Ovary (tissue), 9 donors: Measurements from ENCODE around the gene DDX51. TPM values are rescaled to one million over a fixed set of nuclear protein-coding genes. Genes with fewer than 3 reads are reported as not detected.

Experiments used
- DNase-seq, 5 donors: peaks; one replicate each; pipeline ENCODE4 v3.0.0-alpha.2; 2019 to 2020
- H3K27ac ChIP-seq, 2 donors: fragments of 200-600 bp; one replicate each; pipeline versions ENCODE4 v1.5.1 to v1.8.0; 2019 to 2022
- H3K27me3 ChIP-seq: fragments of 200-600 bp; one replicate; pipeline ENCODE4 v1.8.0; 2022
- H3K36me3 ChIP-seq: fragments of 200-600 bp; sonication (generic); one replicate; pipeline ENCODE4 v1.5.1; 2019
- H3K4me1 ChIP-seq: one replicate; pipeline ENCODE4 v1.8.1; 2013; ENCODE audit warnings: mild to moderate bottlenecking, moderate library complexity; ENCODE audit not compliant: insufficient read depth
- H3K4me3 ChIP-seq: fragments of 200-600 bp; sonication (generic); one replicate; pipeline ENCODE4 v1.5.1; 2017
- H3K9me3 ChIP-seq, 2 donors: fragments of 200-600 bp in 1 of 2; sonication (generic) in 1 of 2; one replicate each; pipeline versions ENCODE4 v1.5.1 to v1.8.1; 2013 to 2019; ENCODE audit warnings: mild to moderate bottlenecking in 1 of 2, moderate library complexity in 1 of 2
- CTCF ChIP-seq, 3 donors: fragments of 450-650 bp in 2 of 3; fragments of 200-600 bp in 1 of 3; IDR thresholded peaks; one replicate each; pipeline versions ENCODE4 v1.5.1 to v1.8.0; 2016 to 2022; ENCODE audit warnings: antibody characterized with exemption in 3 of 3, mild to moderate bottlenecking in 1 of 3
- EP300 ChIP-seq: sonication (generic); formaldehyde crosslinking; IDR thresholded peaks from one replicate; pipeline ENCODE4 v1.6.1; 2017; ENCODE audit warnings: antibody characterized with exemption
- POLR2A ChIP-seq: fragments of 450-650 bp; IDR thresholded peaks from one replicate; pipeline ENCODE4 v1.6.1; 2017; ENCODE audit warnings: antibody characterized with exemption, mild to moderate bottlenecking, moderate library complexity
- WGBS, 3 donors: extraction: QIAGEN DNeasy Blood & Tissue Kit in 1 of 3; methylation state at CpG; one replicate each; pipeline versions ENCODE4 v1.1.5 to v1.1.7; 2013 to 2017; 5-methylcytosine and 5-hydroxymethylcytosine counted together
- intact Hi-C, 4 donors: fragments of 100-400 bp; cut with DNase I; formaldehyde crosslinking; loops; one replicate each; pipeline versions ENCODE4 v1.11.0 to v1.15.1; 2022 to 2023
- polyA plus RNA-seq, 2 donors: library from polyadenylated mRNA; stranded (reverse); fragments of 200-250 nt in 1 of 2; fragments of 350-450 nt in 1 of 2; fragmentation: Illumina TruSeq in 1 of 2; extraction: RNeasy Lipid Tissue Mini Kit (QIAGEN cat#74804) in 1 of 2; gene quantifications; one replicate each; pipeline ENCODE4 v1.2.3, GENCODE V29; 2013 to 2014
- total RNA-seq, 7 donors: library from RNA; depleted of rRNA in 2 of 7; stranded (reverse); fragments of >200 nt in 2 of 7; fragmentation: NEBNext Ultra II Directional in 3 of 7; extraction: Animal tissue kit (Norgen Biotek cat#: 25700) in 3 of 7; gene quantifications; one replicate each; pipeline versions ENCODE4 v1.1.0 to v1.2.4, GENCODE V29; 2016 to 2023
- donor health status: DM: no; HTN: no; CAD: no; lungs with moderate emphysema.
- donor health status: DM: no; HTN: no; CAD: no.
- donor health status: Bipolar disorder and iron deficiency.
- donor health status: DM: yes; HTN: yes; CAD: no.
- donor health status: DM: no; HTN: no; CAD: no.
- donor health status: DM: yes; HTN: yes; CAD: no.

Gene DDX51
- total and polyA plus RNA-seq, 9 donors = 10.0 to 26.2 (median 21.8) TPM

- no peaks in the 10 kb centered on the region for H3K36me3 ChIP-seq
- peak in 2 of 5 donors; percentile 36 to 42 for DNase-seq
- WGBS, 3 donors = 85 to 94% (median 87%) methylated on average over 34 to 38 of the region's 38 CpGs
Measured at GRCh38 chr12:132147423-132148367, 3.6 kb upstream of the DDX51 start.

GRCh38 chr12:132146772-132147422 is 2.8 kb upstream of the DDX51 start:
- Histone ChIP-seq H3K4me1 (peaks cover 25% of the 10 kb centered on the region), H3K9me3 (no peaks in the 10 kb centered on the region), H3K4me3 (no peak overlapping the region), H3K27me3 (no peaks in the 10 kb centered on the region), H3K36me3 (no peaks in the 10 kb centered on the region), H3K27ac (peak overlapping the region in 1 of 2 donors; percentile 26)
- TF ChIP-seq EP300 (no peak), CTCF (IDR thresholded peaks at IDR 0.05) (no peak), POLR2A (no peak)
- 71 to 92% (median 77%) methylated on average over 19 of the region's 19 CpGs for WGBS, 3 donors
- peak in 2 of 5 donors; percentile 34 to 38 for DNase-seq
- intact Hi-C loops = no loop called here

More at GRCh38 chr12:132147423-132148367, 3.6 kb upstream of the DDX51 start:
- Histone ChIP-seq H3K27me3 (no peaks in the 10 kb centered on the region), H3K9me3 (no peaks in the 10 kb centered on the region), H3K4me3 (no peak overlapping the region), H3K27ac (peak overlapping the region in 1 of 2 donors; percentile 26), H3K4me1 (peaks cover 21% of the 10 kb centered on the region)
- intact Hi-C loops = no loop called here
- TF ChIP-seq EP300 = no peak
- TF ChIP-seq POLR2A = no peak
- TF ChIP-seq CTCF (IDR thresholded peaks at IDR 0.05) = no peak

GRCh38 chr12:132146098-132146497 is 2.0 kb upstream of the DDX51 start:
- no peak overlapping the region for H3K27ac ChIP-seq
- intact Hi-C loops = no loop called here
- H3K4me1 ChIP-seq = peaks cover 25% of the 10 kb centered on the region
- no peaks in the 10 kb centered on the region for H3K9me3 ChIP-seq
- peak in 2 of 5 donors; percentile 24 to 47 for DNase-seq
- no peak overlapping the region for H3K4me3 ChIP-seq
- 24 to 78% (median 42%) methylated on average over 24 of the region's 24 CpGs for WGBS, 3 donors
- no peaks in the 10 kb centered on the region for H3K27me3 ChIP-seq
- TF ChIP-seq CTCF (IDR thresholded peaks at IDR 0.05) (no peak), EP300 (no peak), POLR2A (no peak)
- no peaks in the 10 kb centered on the region for H3K36me3 ChIP-seq

GRCh38 chr12:132145334-132145733 is 1.2 kb upstream of the DDX51 start:
- DNase-seq = peak in 1 of 5 donors; percentile 32
- peak overlapping the region; percentile 99 for H3K4me3 ChIP-seq
- peaks cover 25% of the 10 kb centered on the region for H3K4me1 ChIP-seq
- no peaks in the 10 kb centered on the region for H3K36me3 ChIP-seq
- H3K27ac ChIP-seq = no peak overlapping the region
- 66 to 77% (median 73%) methylated on average over 7 of the region's 7 CpGs for WGBS, 3 donors
- no peaks in the 10 kb centered on the region for H3K27me3 ChIP-seq
- no peaks in the 10 kb centered on the region for H3K9me3 ChIP-seq
- TF ChIP-seq POLR2A = no peak
- no peak for TF ChIP-seq CTCF (IDR thresholded peaks at IDR 0.05)
- TF ChIP-seq EP300 = no peak
- intact Hi-C loops = no loop called here
